ENCODE results near the gene ATP10A. TPM values are rescaled to one million over a fixed set of nuclear protein-coding genes. Genes with fewer than 3 reads are reported as not detected.

Gene ATP10A
- total RNA-seq, 1 experiment from 2014 or later, result 0.02 TPM

- intact Hi-C loops (cut with micrococcal nuclease), result no loop called here
- H3K9ac ChIP-seq (ENCODE audit: low read length), result no peak overlapping the region
- H3K27ac ChIP-seq (ENCODE audit: low read depth, low read length), result no peak overlapping the region
- H3K36me3 ChIP-seq (ENCODE audit: control insufficient read depth in 1 of 2, insufficient read depth in 2 of 2, low read length in 2 of 2), result no peaks in the 10 kb centered on the region
- H3K4me3 ChIP-seq (replicated peaks in 1 of 2; ENCODE audit: low read depth in 1 of 2, low read length in 2 of 2), result no peak overlapping the region
- RAD21 ChIA-PET (ENCODE audit: low non-redundant PET in 1 of 2, low total read pairs in 2 of 2, uncharacterized antibody in 2 of 2, unreplicated experiment in 2 of 2), result no interaction called here
- no peaks in the 10 kb centered on the region for H3K27me3 ChIP-seq (ENCODE audit: insufficient read depth, low read length)
- H3K4me2 ChIP-seq (ENCODE audit: low read length), result no peak overlapping the region
- H2AFZ ChIP-seq (ENCODE audit: low read depth, low read length, poor library complexity, severe bottlenecking), result no peak overlapping the region
- H3K4me1 ChIP-seq (ENCODE audit: control insufficient read depth in 1 of 2, insufficient read depth in 2 of 2, low read length in 2 of 2), result no peaks in the 10 kb centered on the region
- no TSS peak for BruUV-seq (replicated peaks)
- POLR2A ChIA-PET, result no interaction called here
- CTCF ChIA-PET, result no interaction called here
- no peaks in the 10 kb centered on the region for H4K20me1 ChIP-seq (ENCODE audit: insufficient read depth)
- no peaks in the 10 kb centered on the region for H3K79me2 ChIP-seq (ENCODE audit: insufficient read depth, low read length)
- ATAC-seq (no peak), DNase-seq (ENCODE audit: low read depth, low spot score) (no peak)
- TF ChIP-seq ATF3 (IDR thresholded peaks at IDR 0.05) (no peak), SRF (IDR thresholded peaks at IDR 0.05; ENCODE audit: low read depth) (no peak), MAX (IDR thresholded peaks at IDR 0.05) (no peak), CBX3 (IDR thresholded peaks at IDR 0.05; ENCODE audit: low read depth) (no peak), ELF1 (IDR thresholded peaks at IDR 0.05; ENCODE audit: borderline replicate concordance, low read depth) (no peak), SP1 (IDR thresholded peaks at IDR 0.05; ENCODE audit: low read depth) (no peak), EGR1 (IDR thresholded peaks at IDR 0.05; ENCODE audit: low read depth) (no peak), JUND (IDR thresholded peaks at IDR 0.05) (no peak), CEBPB (IDR thresholded peaks at IDR 0.05; ENCODE audit: low read depth) (no peak), EZH2phosphoT487 (IDR thresholded peaks at IDR 0.05; ENCODE audit: borderline replicate concordance) (no peak), EZH2 (IDR thresholded peaks at IDR 0.05) (no peak), POLR2A (IDR thresholded peaks at IDR 0.05; ENCODE audit: borderline replicate concordance, extremely low read depth, insufficient read depth, insufficient read length) (no peak), ZNF274 (IDR thresholded peaks at IDR 0.05; ENCODE audit: low read depth, low read length) (no peak)
- TF ChIP-seq, protein P1, sequence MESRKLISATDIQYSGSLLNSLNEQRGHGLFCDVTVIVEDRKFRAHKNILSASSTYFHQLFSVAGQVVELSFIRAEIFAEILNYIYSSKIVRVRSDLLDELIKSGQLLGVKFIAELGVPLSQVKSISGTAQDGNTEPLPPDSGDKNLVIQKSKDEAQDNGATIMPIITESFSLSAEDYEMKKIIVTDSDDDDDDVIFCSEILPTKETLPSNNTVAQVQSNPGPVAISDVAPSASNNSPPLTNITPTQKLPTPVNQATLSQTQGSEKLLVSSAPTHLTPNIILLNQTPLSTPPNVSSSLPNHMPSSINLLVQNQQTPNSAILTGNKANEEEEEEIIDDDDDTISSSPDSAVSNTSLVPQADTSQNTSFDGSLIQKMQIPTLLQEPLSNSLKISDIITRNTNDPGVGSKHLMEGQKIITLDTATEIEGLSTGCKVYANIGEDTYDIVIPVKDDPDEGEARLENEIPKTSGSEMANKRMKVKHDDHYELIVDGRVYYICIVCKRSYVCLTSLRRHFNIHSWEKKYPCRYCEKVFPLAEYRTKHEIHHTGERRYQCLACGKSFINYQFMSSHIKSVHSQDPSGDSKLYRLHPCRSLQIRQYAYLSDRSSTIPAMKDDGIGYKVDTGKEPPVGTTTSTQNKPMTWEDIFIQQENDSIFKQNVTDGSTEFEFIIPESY (IDR thresholded peaks at IDR 0.05; ENCODE audit: extremely low read depth, insufficient replicate concordance, low read length), result no peak
- H3K9me3 ChIP-seq (ENCODE audit: control insufficient read depth in 1 of 2, insufficient read depth in 1 of 2, low read depth in 1 of 2, low read length in 2 of 2), result peaks cover 6 to 49% of the 10 kb centered on the region in 2 experiments; a peak in 2 of 4 replicates
- no peaks in the 10 kb centered on the region for H3K9me2 ChIP-seq (ENCODE audit: insufficient read depth)
These were observed 171.3 kb downstream of the ATP10A start for GRCh38 chr15:25691544-25692430.
